Caco-2 (cell line): ENCODE measurements around the gene P3H2. TPM values are rescaled to one million over a fixed set of nuclear protein-coding genes. Genes with fewer than 3 reads are reported as not detected.

Experiments
- BruUV-seq: library from RNA; stranded (reverse); fragments of 400-500 nt; replicated peaks from 2 replicates; lab custom pipeline; 2021; lab: Mats Ljungman, UMichigan
- CTCF ChIA-PET: fragments of 300-600 bp; sonication (Branson Sonifier 250); formaldehyde crosslinking; loops from one replicate; lab custom pipeline; 2022; ENCODE audit warnings: antibody characterized with exemption; lab: Charles Lee
- POLR2A ChIA-PET: fragments of 300-600 bp; sonication (Branson Sonifier 250); formaldehyde crosslinking; loops from one replicate; lab custom pipeline; 2022; ENCODE audit warnings: antibody characterized with exemption; lab: Charles Lee
- DNase-seq, 2 experiments: peaks; one replicate each; pipeline versions ENCODE4 v3.0.0 to v3.0.0-alpha.2; 2020 to 2022
- H3K27me3 ChIP-seq: replicated peaks from 2 replicates; pipeline ENCODE4 v1.6.0; 2011; ENCODE audit warnings: low read length; ENCODE audit not compliant: control insufficient read depth, insufficient read depth
- H3K36me3 ChIP-seq: 2 replicates; pipeline ENCODE4 v1.5.1; 2011; ENCODE audit warnings: low read length; ENCODE audit not compliant: control insufficient read depth, insufficient read depth
- H3K4me1 ChIP-seq: fragments of 250-450 bp; sonication (Bioruptor Pico); 2 replicates; pipeline ENCODE4 v1.5.1; 2020; ENCODE audit warnings: mild to moderate bottlenecking
- H3K4me3 ChIP-seq: 2 replicates; pipeline ENCODE4 v1.5.1; 2011; ENCODE audit warnings: low read depth, mild to moderate bottlenecking, control low read depth, low read length
- H3K9me3 ChIP-seq: fragments of 250-450 bp; sonication (Bioruptor Pico); 2 replicates; pipeline ENCODE4 v1.5.1; 2020; ENCODE audit warnings: mild to moderate bottlenecking, moderate library complexity
- H3K27ac Mint-ChIP-seq: one replicate; pipeline ENCODE4 v1.8.0; 2022; ENCODE audit warnings: mixed read lengths; ENCODE audit not compliant: unreplicated experiment
- H3K27me3 Mint-ChIP-seq: one replicate; pipeline ENCODE4 v1.8.0; 2022; ENCODE audit warnings: mixed read lengths; ENCODE audit not compliant: insufficient read depth, unreplicated experiment
- H3K36me3 Mint-ChIP-seq: one replicate; pipeline ENCODE4 v1.8.0; 2022; ENCODE audit warnings: mild to moderate bottlenecking, mixed read lengths; ENCODE audit not compliant: insufficient read depth, unreplicated experiment
- H3K4me1 Mint-ChIP-seq: one replicate; pipeline ENCODE4 v1.8.0; 2022; ENCODE audit warnings: low read depth, mixed read lengths; ENCODE audit not compliant: unreplicated experiment
- H3K4me3 Mint-ChIP-seq: one replicate; pipeline ENCODE4 v1.8.0; 2022; ENCODE audit warnings: mild to moderate bottlenecking, moderate library complexity, mixed read lengths; ENCODE audit not compliant: unreplicated experiment
- H3K9me3 Mint-ChIP-seq: one replicate; pipeline ENCODE4 v1.8.0; 2022; ENCODE audit warnings: mixed read lengths; ENCODE audit not compliant: unreplicated experiment
- CTCF ChIP-seq, 2 experiments: fragments of 200-600 bp in 1 of 2; IDR thresholded peaks; 1 replicate in 1 of 2; 2 replicates in 1 of 2; pipeline versions ENCODE4 v1.5.1 to v1.8.0; 2011 to 2022; ENCODE audit warnings: antibody characterized with exemption in 1 of 2, control low read depth in 1 of 2, inconsistent platforms in 1 of 2, low read depth in 1 of 2, low read length in 1 of 2, mild to moderate bottlenecking in 1 of 2, moderate library complexity in 1 of 2; ENCODE audit not compliant: insufficient read depth in 1 of 2, severe bottlenecking in 1 of 2, unreplicated experiment in 1 of 2
- intact Hi-C: fragments of 100-400 bp; cut with micrococcal nuclease; formaldehyde crosslinking; loops from one replicate; pipeline ENCODE4 v1.10.0; 2022; ENCODE audit not compliant: unreplicated experiment
- total RNA-seq: library from RNA; stranded (reverse); gene quantifications from 2 replicates; pipeline ENCODE4 v1.2.3, GENCODE V29; 2022

The P3H2 gene
- total RNA-seq, 1 experiment from 2014 or later = 55.8 TPM

GRCh38 chr3:190124067-190124466, 3.4 kb upstream of the P3H2 start:
- Histone ChIP-seq H3K27me3 (no peaks in the 10 kb centered on the region), H3K4me3 (no peak overlapping the region), H3K9me3 (no peaks in the 10 kb centered on the region), H3K36me3 (no peaks in the 10 kb centered on the region), H3K4me1 (peaks cover 54% of the 10 kb centered on the region)
- Mint-ChIP-seq H3K36me3 (peaks cover 4% of the 10 kb centered on the region), H3K9me3 (no peaks in the 10 kb centered on the region), H3K27ac (peak overlapping the region; percentile 61), H3K4me1 (peaks cover 28% of the 10 kb centered on the region), H3K4me3 (no peak overlapping the region), H3K27me3 (no peaks in the 10 kb centered on the region)
- ChIA-PET POLR2A (no interaction called here), CTCF (no interaction called here)
- BruUV-seq = no TSS peak
- no peak for DNase-seq
- TF ChIP-seq CTCF (IDR thresholded peaks at IDR 0.05; ENCODE audit: insufficient read depth in 1 of 2, low read depth in 1 of 2, low read length in 1 of 2, severe bottlenecking in 1 of 2, unreplicated experiment in 1 of 2) = no peak
- intact Hi-C loops = loop anchor here (5.0 kb wide), 1 partner anchor 198 kb away; the partner anchor contains the start of gene CLDN1

- CTCF ChIA-PET = no interaction called here
- POLR2A ChIA-PET = no interaction called here
- Histone ChIP-seq H3K9me3 (no peaks in the 10 kb centered on the region), H3K4me3 (no peak overlapping the region), H3K27me3 (no peaks in the 10 kb centered on the region), H3K4me1 (peaks cover 62% of the 10 kb centered on the region), H3K36me3 (no peaks in the 10 kb centered on the region)
- Mint-ChIP-seq H3K4me1 (peaks cover 23% of the 10 kb centered on the region), H3K27ac (peak overlapping the region; percentile 74), H3K27me3 (no peaks in the 10 kb centered on the region), H3K36me3 (peaks cover 4% of the 10 kb centered on the region), H3K4me3 (no peak overlapping the region), H3K9me3 (no peaks in the 10 kb centered on the region)
- no peak for TF ChIP-seq CTCF (IDR thresholded peaks at IDR 0.05; ENCODE audit: insufficient read depth in 1 of 2, low read depth in 1 of 2, low read length in 1 of 2, severe bottlenecking in 1 of 2, unreplicated experiment in 1 of 2)
- no peak for DNase-seq
- BruUV-seq = no TSS peak
- intact Hi-C loops = loop anchor here (5.0 kb wide), 1 partner anchor 200 kb away; the partner anchor contains the start of gene CLDN1
Measured at GRCh38 chr3:190122198-190122771, 1.6 kb upstream of the P3H2 start.

GRCh38 chr3:190121383-190121782, 686 bp upstream of the P3H2 start:
- TSS peak; percentile 34 for BruUV-seq
- no peaks in the 10 kb centered on the region for H3K9me3 Mint-ChIP-seq
- no peak for TF ChIP-seq CTCF (IDR thresholded peaks at IDR 0.05; ENCODE audit: insufficient read depth in 1 of 2, low read depth in 1 of 2, low read length in 1 of 2, severe bottlenecking in 1 of 2, unreplicated experiment in 1 of 2)
- H3K27ac Mint-ChIP-seq = no peak overlapping the region
- no peaks in the 10 kb centered on the region for H3K27me3 Mint-ChIP-seq
- Histone ChIP-seq H3K4me1 (peaks cover 62% of the 10 kb centered on the region), H3K4me3 (peak overlapping the region; percentile 82), H3K36me3 (no peaks in the 10 kb centered on the region), H3K27me3 (no peaks in the 10 kb centered on the region), H3K9me3 (no peaks in the 10 kb centered on the region)
- no peak for DNase-seq
- ChIA-PET CTCF (interaction anchor here (0.6 to 1.9 kb wide), 9 partner anchors 64 to 186 kb away, joined by 3 to 13 read pairs (median 4); no protein-coding TSS in a partner anchor), POLR2A (interaction anchor here (0.7 to 1.4 kb wide), 3 partner anchors 31 to 107 kb away, joined by 3 read pairs; no protein-coding TSS in a partner anchor)
- intact Hi-C loops = loop anchor here (2.0 to 5.0 kb wide), 2 partner anchors 75 to 201 kb away; partner anchors contain the start of gene CLDN1
- peaks cover 4% of the 10 kb centered on the region for H3K36me3 Mint-ChIP-seq
- peaks cover 28% of the 10 kb centered on the region for H3K4me1 Mint-ChIP-seq
- H3K4me3 Mint-ChIP-seq = peak overlapping the region; percentile 79
